ENCODE data around the gene MIAT. TPM values are rescaled to one million over a fixed set of nuclear protein-coding genes. Genes with fewer than 3 reads are reported as not detected.

The MIAT gene
- total RNA-seq, 1 experiment from 2014 or later, result 0.41 TPM

GRCh38 chr22:26707090-26707489 is 49.7 kb downstream of the MIAT start:
- H3K9me3 Mint-ChIP-seq (ENCODE audit: unreplicated experiment), result no peaks in the 10 kb centered on the region
- BruUV-seq (replicated peaks), result no TSS peak
- CTCF ChIA-PET, result no interaction called here

GRCh38 chr22:26707581-26707980 is 50.2 kb downstream of the MIAT start:
- CTCF ChIA-PET, result no interaction called here
- H3K4me1 Mint-ChIP-seq (ENCODE audit: low read depth, unreplicated experiment), result no peaks in the 10 kb centered on the region
- TF ChIP-seq CTCF (IDR thresholded peaks at IDR 0.05; ENCODE audit: insufficient read depth in 1 of 2, low read depth in 1 of 2, low read length in 1 of 2, severe bottlenecking in 1 of 2, unreplicated experiment in 1 of 2), result no peak

More at GRCh38 chr22:26707090-26707489, 49.7 kb downstream of the MIAT start:
- no peak for DNase-seq
- POLR2A ChIA-PET, result no interaction called here
- no peaks in the 10 kb centered on the region for H3K36me3 ChIP-seq (ENCODE audit: control insufficient read depth, insufficient read depth, low read length)
- H3K4me1 ChIP-seq, result no peaks in the 10 kb centered on the region
- H3K27me3 Mint-ChIP-seq (ENCODE audit: insufficient read depth, unreplicated experiment), result no peaks in the 10 kb centered on the region
- no peaks in the 10 kb centered on the region for H3K27me3 ChIP-seq (replicated peaks; ENCODE audit: control insufficient read depth, insufficient read depth, low read length)
- no peaks in the 10 kb centered on the region for H3K36me3 Mint-ChIP-seq (ENCODE audit: insufficient read depth, unreplicated experiment)
- H3K4me3 ChIP-seq (ENCODE audit: low read depth, low read length), result no peak overlapping the region
- H3K4me1 Mint-ChIP-seq (ENCODE audit: low read depth, unreplicated experiment), result no peaks in the 10 kb centered on the region
- no peak overlapping the region for H3K4me3 Mint-ChIP-seq (ENCODE audit: unreplicated experiment)
- TF ChIP-seq CTCF (IDR thresholded peaks at IDR 0.05; ENCODE audit: insufficient read depth in 1 of 2, low read depth in 1 of 2, low read length in 1 of 2, severe bottlenecking in 1 of 2, unreplicated experiment in 1 of 2), result no peak
- no peaks in the 10 kb centered on the region for H3K9me3 ChIP-seq
- intact Hi-C loops (cut with micrococcal nuclease; ENCODE audit: unreplicated experiment), result no loop called here
- no peak overlapping the region for H3K27ac Mint-ChIP-seq (ENCODE audit: unreplicated experiment)

GRCh38 chr22:26708256-26709009 is 51.0 kb downstream of the MIAT start:
- POLR2A ChIA-PET, result no interaction called here
- DNase-seq, result no peak
- Histone ChIP-seq H3K27me3 (replicated peaks; ENCODE audit: control insufficient read depth, insufficient read depth, low read length) (no peaks in the 10 kb centered on the region), H3K36me3 (ENCODE audit: control insufficient read depth, insufficient read depth, low read length) (no peaks in the 10 kb centered on the region), H3K4me1 (no peaks in the 10 kb centered on the region), H3K9me3 (no peaks in the 10 kb centered on the region), H3K4me3 (ENCODE audit: low read depth, low read length) (no peak overlapping the region)
- no peak for TF ChIP-seq CTCF (IDR thresholded peaks at IDR 0.05; ENCODE audit: insufficient read depth in 1 of 2, low read depth in 1 of 2, low read length in 1 of 2, severe bottlenecking in 1 of 2, unreplicated experiment in 1 of 2)
- Mint-ChIP-seq H3K4me1 (ENCODE audit: low read depth, unreplicated experiment) (no peaks in the 10 kb centered on the region), H3K27me3 (ENCODE audit: insufficient read depth, unreplicated experiment) (no peaks in the 10 kb centered on the region), H3K27ac (ENCODE audit: unreplicated experiment) (no peak overlapping the region), H3K9me3 (ENCODE audit: unreplicated experiment) (no peaks in the 10 kb centered on the region), H3K4me3 (ENCODE audit: unreplicated experiment) (no peak overlapping the region), H3K36me3 (ENCODE audit: insufficient read depth, unreplicated experiment) (no peaks in the 10 kb centered on the region)
- BruUV-seq (replicated peaks), result no TSS peak
- CTCF ChIA-PET, result no interaction called here
- intact Hi-C loops (cut with micrococcal nuclease; ENCODE audit: unreplicated experiment), result no loop called here

More at GRCh38 chr22:26707581-26707980, 50.2 kb downstream of the MIAT start:
- POLR2A ChIA-PET, result no interaction called here
- H3K27me3 ChIP-seq (replicated peaks; ENCODE audit: control insufficient read depth, insufficient read depth, low read length), result no peaks in the 10 kb centered on the region
- H3K9me3 Mint-ChIP-seq (ENCODE audit: unreplicated experiment), result no peaks in the 10 kb centered on the region
- no peaks in the 10 kb centered on the region for H3K36me3 Mint-ChIP-seq (ENCODE audit: insufficient read depth, unreplicated experiment)
- no peak overlapping the region for H3K4me3 Mint-ChIP-seq (ENCODE audit: unreplicated experiment)
- BruUV-seq (replicated peaks), result no TSS peak
- H3K4me1 ChIP-seq, result no peaks in the 10 kb centered on the region
- H3K36me3 ChIP-seq (ENCODE audit: control insufficient read depth, insufficient read depth, low read length), result no peaks in the 10 kb centered on the region
- H3K9me3 ChIP-seq, result no peaks in the 10 kb centered on the region
- H3K4me3 ChIP-seq (ENCODE audit: low read depth, low read length), result no peak overlapping the region
- H3K27me3 Mint-ChIP-seq (ENCODE audit: insufficient read depth, unreplicated experiment), result no peaks in the 10 kb centered on the region
- H3K27ac Mint-ChIP-seq (ENCODE audit: unreplicated experiment), result no peak overlapping the region
- no peak for DNase-seq
- intact Hi-C loops (cut with micrococcal nuclease; ENCODE audit: unreplicated experiment), result no loop called here
